Keratinocyte (primary cell): ENCODE data around the gene GSPT1. TPM values are rescaled to one million over a fixed set of nuclear protein-coding genes. Genes with fewer than 3 reads are reported as not detected.

Source experiments
- DNase-seq: peaks from one replicate; pipeline ENCODE4 v3.0.0-alpha.2; 2011; ENCODE audit warnings: low read depth, missing footprints, low spot score
- FAIRE-seq: peaks from 2 replicates; lab custom pipeline; 2011; peaks lifted over from hg19 to GRCh38; lab: Jason Lieb, UNC
- H2AFZ ChIP-seq: 2 replicates; pipeline ENCODE4 v1.6.0; 2012; ENCODE audit warnings: low read length, control low read depth, inconsistent platforms; ENCODE audit not compliant: control insufficient read depth
- H3K27ac ChIP-seq: 2 replicates; pipeline ENCODE4 v1.5.1; 2011; ENCODE audit warnings: low read length; ENCODE audit not compliant: control insufficient read depth, insufficient read depth
- H3K27me3 ChIP-seq: 3 replicates; pipeline ENCODE4 v1.6.0; 2011; ENCODE audit warnings: low read length; ENCODE audit not compliant: control insufficient read depth, insufficient read depth; ENCODE audit errors: extremely low read depth
- H3K36me3 ChIP-seq, 2 experiments: 2 replicates in 1 of 2; 3 replicates in 1 of 2; pipeline ENCODE4 v1.5.1; 2011; ENCODE audit warnings: low read length in 2 of 2, mild to moderate bottlenecking in 1 of 2; ENCODE audit not compliant: control insufficient read depth in 2 of 2, insufficient read depth in 2 of 2; ENCODE audit errors: extremely low read depth in 1 of 2
- H3K4me1 ChIP-seq: 3 replicates; pipeline ENCODE4 v1.5.1; 2011; ENCODE audit warnings: low read length; ENCODE audit not compliant: control insufficient read depth, insufficient read depth; ENCODE audit errors: extremely low read depth
- H3K4me2 ChIP-seq: 3 replicates; pipeline ENCODE4 v1.6.0; 2011; ENCODE audit warnings: low read depth, low read length; ENCODE audit not compliant: control insufficient read depth, insufficient read depth; ENCODE audit errors: extremely low read depth
- H3K4me3 ChIP-seq, 3 experiments: fragments of 200-600 bp in 1 of 3; sonication (generic) in 1 of 3; 2 replicates in 2 of 3; 3 replicates in 1 of 3; pipeline ENCODE4 v1.5.1; 2011 to 2016; ENCODE audit warnings: low read length in 3 of 3, mild to moderate bottlenecking in 3 of 3, control low read depth in 2 of 3, inconsistent platforms in 1 of 3, low read depth in 1 of 3, mixed read lengths in 1 of 3, mixed run types in 1 of 3, moderate library complexity in 1 of 3; ENCODE audit not compliant: control insufficient read depth in 2 of 3, insufficient read depth in 2 of 3; ENCODE audit errors: extremely low read depth in 1 of 3
- H3K79me2 ChIP-seq: 2 replicates; pipeline ENCODE4 v1.6.0; 2012; ENCODE audit warnings: low read length; ENCODE audit not compliant: control insufficient read depth, insufficient read depth
- H3K9ac ChIP-seq: 3 replicates; pipeline ENCODE4 v1.6.0; 2011; ENCODE audit warnings: low read length; ENCODE audit not compliant: control insufficient read depth, insufficient read depth; ENCODE audit errors: extremely low read depth
- H3K9me1 ChIP-seq: 3 replicates; pipeline ENCODE4 v1.6.0; 2011; ENCODE audit warnings: low read length; ENCODE audit not compliant: control insufficient read depth, insufficient read depth; ENCODE audit errors: extremely low read depth
- H3K9me3 ChIP-seq: 2 replicates; pipeline ENCODE4 v1.5.1; 2012; ENCODE audit warnings: low read depth, low read length; ENCODE audit not compliant: control insufficient read depth
- H4K20me1 ChIP-seq: 3 replicates; pipeline ENCODE4 v1.6.0; 2011; ENCODE audit warnings: low read length; ENCODE audit not compliant: control insufficient read depth, insufficient read depth; ENCODE audit errors: extremely low read depth
- CTCF ChIP-seq, 3 experiments: IDR thresholded peaks in 1 of 3; conservative IDR thresholded peaks in 1 of 3; optimal IDR thresholded peaks in 1 of 3; 2 replicates in 2 of 3; 3 replicates in 1 of 3; pipeline versions ENCODE3 to v1.5.1; 2011; ENCODE audit warnings: low read length in 3 of 3, mild to moderate bottlenecking in 3 of 3, moderate library complexity in 2 of 3, control low read depth in 1 of 3, inconsistent platforms in 1 of 3; ENCODE audit not compliant: insufficient read depth in 2 of 3; ENCODE audit errors: extremely low read depth in 1 of 3
- EZH2 ChIP-seq: IDR thresholded peaks from one replicate; pipeline ENCODE4 v1.6.1; 2012; ENCODE audit warnings: inconsistent platforms, mild to moderate bottlenecking, low read length, moderate library complexity
- dilution Hi-C: fragments of 300-500 bp; cut with MboI; formaldehyde crosslinking; loops from one replicate; pipeline ENCODE4 v1.7.0; 2020; ENCODE audit warnings: low sequenced_read_pairs; ENCODE audit not compliant: extremely low pct_ligation_motif_present
- polyA plus RNA-seq, 5 experiments: library from polyadenylated mRNA; depleted of rRNA in 3 of 5; stranded (reverse) in 3 of 5; stranded (forward) in 1 of 5; unstranded in 1 of 5; fragments of >200 nt; gene quantifications; 1 replicate in 1 of 5; 2 replicates in 3 of 5; 3 replicates in 1 of 5; pipeline versions ENCODE4 v1.2.1 to v1.2.3, GENCODE V29; 2011 to 2012; ENCODE audit warnings: missing spikeins in 2 of 5, low read depth in 1 of 5, low replicate concordance in 1 of 5

The GSPT1 gene
- polyA plus RNA-seq, 1 donor (not counting 4 experiments of a cell fraction or from before 2014, with no cell fraction given) = 163 TPM

GRCh38 chr16:11909653-11910545 is 5.9 kb downstream of the GSPT1 start:
- TF ChIP-seq CTCF (optimal IDR thresholded peaks at IDR 0.05 in 1 of 3, IDR thresholded peaks at IDR 0.05 in 1 of 3, conservative IDR thresholded peaks at IDR 0.05 in 1 of 3; ENCODE audit: extremely low read depth in 1 of 3, insufficient read depth in 2 of 3, low read length in 3 of 3) (no peak), EZH2 (no peak)
- Histone ChIP-seq H3K4me2 (no peak overlapping the region), H3K9ac (no peak overlapping the region), H3K36me3 (peaks cover 3 to 9% of the 10 kb centered on the region in 2 experiments), H3K27ac (no peak overlapping the region), H3K9me1 (no peaks in the 10 kb centered on the region), H2AFZ (no peak overlapping the region), H3K79me2 (peaks cover 97% of the 10 kb centered on the region), H3K27me3 (no peaks in the 10 kb centered on the region), H3K4me3 (no peak overlapping the region), H3K4me1 (peaks cover 19% of the 10 kb centered on the region), H4K20me1 (peaks cover 48% of the 10 kb centered on the region), H3K9me3 (no peaks in the 10 kb centered on the region)
- no peak for DNase-seq
- no peak for FAIRE-seq
- dilution Hi-C loops = no loop called here

DNA sequence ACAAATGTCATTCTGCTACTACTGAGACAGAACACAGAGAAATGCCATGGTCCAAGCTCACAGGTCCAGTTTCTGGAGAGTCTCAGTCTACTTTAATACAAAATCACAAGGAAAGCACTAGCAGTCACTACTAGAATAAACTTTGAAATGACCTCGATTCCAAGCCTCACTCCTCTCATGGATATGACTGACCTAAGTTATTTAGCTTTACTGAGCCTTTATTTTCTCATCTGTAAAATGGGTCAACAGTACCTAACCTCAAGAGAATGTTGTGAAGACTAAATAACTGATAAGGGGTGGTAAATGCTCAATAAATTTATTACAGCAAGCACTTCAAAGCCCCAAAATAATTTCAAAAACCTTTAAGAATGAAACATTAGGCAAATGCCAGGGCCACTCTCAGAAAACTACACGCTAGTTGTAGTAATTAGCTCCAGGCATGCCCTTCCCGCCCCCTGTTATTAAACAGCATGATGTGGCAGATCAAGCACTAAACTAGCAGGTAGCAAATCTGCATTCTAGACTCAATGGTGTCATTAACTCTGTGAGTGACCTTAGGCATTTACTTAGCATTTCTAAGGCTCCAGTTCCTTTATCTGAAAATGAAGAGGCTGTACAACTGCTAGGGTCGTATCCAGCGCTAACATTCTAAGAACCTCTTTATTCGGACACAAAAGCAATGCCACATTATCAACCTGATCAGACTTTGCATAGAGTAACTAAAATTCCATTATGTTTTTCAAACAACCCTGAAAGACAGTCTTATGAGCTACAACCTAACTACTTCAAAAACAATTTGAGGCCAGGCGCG is 8.4 kb downstream of the GSPT1 start:
- Histone ChIP-seq H3K4me3 (no peak overlapping the region), H3K4me2 (no peak overlapping the region), H2AFZ (no peak overlapping the region), H3K9ac (no peak overlapping the region), H3K79me2 (peaks cover 97% of the 10 kb centered on the region), H3K27ac (no peak overlapping the region), H4K20me1 (peaks cover 33% of the 10 kb centered on the region), H3K36me3 (peaks cover 3 to 16% of the 10 kb centered on the region in 2 experiments), H3K27me3 (no peaks in the 10 kb centered on the region), H3K9me1 (no peaks in the 10 kb centered on the region), H3K9me3 (no peaks in the 10 kb centered on the region), H3K4me1 (peaks cover 3% of the 10 kb centered on the region)
- no peak for DNase-seq
- dilution Hi-C loops = no loop called here
- no peak for TF ChIP-seq CTCF (optimal IDR thresholded peaks at IDR 0.05 in 1 of 3, IDR thresholded peaks at IDR 0.05 in 1 of 3, conservative IDR thresholded peaks at IDR 0.05 in 1 of 3; ENCODE audit: extremely low read depth in 1 of 3, insufficient read depth in 2 of 3, low read length in 3 of 3)
- no peak for TF ChIP-seq EZH2
- no peak for FAIRE-seq
